ENCODE data around the gene USP6NL. TPM values are rescaled to one million over a fixed set of nuclear protein-coding genes. Genes with fewer than 3 reads are reported as not detected.

Gene USP6NL
- total and polyA plus RNA-seq, 2 of the 13 experiments (the other 11 are each of a cell fraction or from before 2014, with no cell fraction given), result 10.5 to 22.9 TPM

GRCh38 chr10:11579885-11580284 is 31.6 kb downstream of the USP6NL start (continued):
- TF ChIP-seq ZNF460 (CRISPR knock-in tag; IDR thresholded peaks at IDR 0.05; ENCODE audit: borderline replicate concordance) (no peak), AHDC1 (CRISPR knock-in tag; IDR thresholded peaks at IDR 0.05; ENCODE audit: borderline replicate concordance) (0 out of 2 replicates have a peak, but pooled peaks have one; percentile 40), ZNF839 (CRISPR knock-in tag; IDR thresholded peaks at IDR 0.05; ENCODE audit: borderline replicate concordance) (no peak), RELA (CRISPR knock-in tag; IDR thresholded peaks at IDR 0.05) (no peak), ZNF33B (CRISPR knock-in tag; IDR thresholded peaks at IDR 0.05) (no peak), SCMH1 (CRISPR knock-in tag; IDR thresholded peaks at IDR 0.05; ENCODE audit: borderline replicate concordance) (no peak), REL (CRISPR knock-in tag; conservative IDR thresholded peaks at IDR 0.05) (no peak), ZNF546 (CRISPR knock-in tag; conservative IDR thresholded peaks at IDR 0.05) (no peak), ZNF101 (CRISPR knock-in tag; IDR thresholded peaks at IDR 0.05; ENCODE audit: borderline replicate concordance, low read depth) (no peak), ZFP36L2 (CRISPR knock-in tag; IDR thresholded peaks at IDR 0.05) (no peak), EZH2 (conservative IDR thresholded peaks at IDR 0.05; ENCODE audit: low read depth, low read length) (no peak), ZNF576 (CRISPR knock-in tag; IDR thresholded peaks at IDR 0.05) (no peak), HINFP (CRISPR knock-in tag; IDR thresholded peaks at IDR 0.05; ENCODE audit: low read depth) (no peak), STAT5B (CRISPR knock-in tag; IDR thresholded peaks at IDR 0.05) (no peak), ZMYM4 (CRISPR knock-in tag; IDR thresholded peaks at IDR 0.05) (0 out of 2 replicates have a peak, but pooled peaks have one; percentile 18), NR2F2 (IDR thresholded peaks at IDR 0.05; ENCODE audit: borderline replicate concordance, low read depth) (no peak), ZNF468 (CRISPR knock-in tag; IDR thresholded peaks at IDR 0.05) (no peak)
- TF ChIP-seq, protein P1, sequence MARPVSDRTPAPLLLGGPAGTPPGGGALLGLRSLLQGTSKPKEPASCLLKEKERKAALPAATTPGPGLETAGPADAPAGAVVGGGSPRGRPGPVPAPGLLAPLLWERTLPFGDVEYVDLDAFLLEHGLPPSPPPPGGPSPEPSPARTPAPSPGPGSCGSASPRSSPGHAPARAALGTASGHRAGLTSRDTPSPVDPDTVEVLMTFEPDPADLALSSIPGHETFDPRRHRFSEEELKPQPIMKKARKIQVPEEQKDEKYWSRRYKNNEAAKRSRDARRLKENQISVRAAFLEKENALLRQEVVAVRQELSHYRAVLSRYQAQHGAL (CRISPR knock-in tag; IDR thresholded peaks at IDR 0.05; ENCODE audit: not compliant biosample characterization), result no peak
- TF ChIP-seq, protein P2, sequence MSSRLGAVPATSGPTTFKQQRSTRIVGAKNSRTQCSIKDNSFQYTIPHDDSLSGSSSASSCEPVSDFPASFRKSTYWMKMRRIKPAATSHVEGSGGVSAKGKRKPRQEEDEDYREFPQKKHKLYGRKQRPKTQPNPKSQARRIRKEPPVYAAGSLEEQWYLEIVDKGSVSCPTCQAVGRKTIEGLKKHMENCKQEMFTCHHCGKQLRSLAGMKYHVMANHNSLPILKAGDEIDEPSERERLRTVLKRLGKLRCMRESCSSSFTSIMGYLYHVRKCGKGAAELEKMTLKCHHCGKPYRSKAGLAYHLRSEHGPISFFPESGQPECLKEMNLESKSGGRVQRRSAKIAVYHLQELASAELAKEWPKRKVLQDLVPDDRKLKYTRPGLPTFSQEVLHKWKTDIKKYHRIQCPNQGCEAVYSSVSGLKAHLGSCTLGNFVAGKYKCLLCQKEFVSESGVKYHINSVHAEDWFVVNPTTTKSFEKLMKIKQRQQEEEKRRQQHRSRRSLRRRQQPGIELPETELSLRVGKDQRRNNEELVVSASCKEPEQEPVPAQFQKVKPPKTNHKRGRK (CRISPR knock-in tag; IDR thresholded peaks at IDR 0.05), result no peak
- TF ChIP-seq, protein P3, sequence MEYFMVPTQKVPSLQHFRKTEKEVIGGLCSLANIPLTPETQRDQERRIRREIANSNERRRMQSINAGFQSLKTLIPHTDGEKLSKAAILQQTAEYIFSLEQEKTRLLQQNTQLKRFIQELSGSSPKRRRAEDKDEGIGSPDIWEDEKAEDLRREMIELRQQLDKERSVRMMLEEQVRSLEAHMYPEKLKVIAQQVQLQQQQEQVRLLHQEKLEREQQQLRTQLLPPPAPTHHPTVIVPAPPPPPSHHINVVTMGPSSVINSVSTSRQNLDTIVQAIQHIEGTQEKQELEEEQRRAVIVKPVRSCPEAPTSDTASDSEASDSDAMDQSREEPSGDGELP (IDR thresholded peaks at IDR 0.05; ENCODE audit: borderline replicate concordance, low read depth), result no peak

Measured in HepG2 (cell line).